HG03159 (cell line): ENCODE measurements around the gene RHOU.
"Not testable (repeated sequence)": the region's sequence is repeated elsewhere in the genome, so short reads cannot be mapped to it uniquely, and the experiment has no call there.

Experiments used
- ATAC-seq: cut with Tn5 transposase; IDR thresholded peaks from one replicate; pipeline ENCODE4 v1.9.1; 2021; ENCODE audit warnings: mild to moderate bottlenecking, moderate library complexity; ENCODE audit not compliant: unreplicated experiment

The RHOU gene

GRCh38 chr1:228734881-228735801 is at the start of gene RHOU:
RHOU (plus strand) TSS chr1:228735479; CDS start chr1:228735743, 264 bp downstream.
- ATAC-seq: peak; percentile 66

- ATAC-seq: no peak
These were observed 47.7 kb upstream of the RHOU start for GRCh38 chr1:228687587-228687986.

GRCh38 chr1:228689255-228689654 is 46.0 kb upstream of the RHOU start:
- no peak for ATAC-seq

GRCh38 chr1:228691211-228691610 is 44.1 kb upstream of the RHOU start:
- no peak for ATAC-seq

GRCh38 chr1:228691926-228692325 is 43.4 kb upstream of the RHOU start:
- ATAC-seq: no peak

GRCh38 chr1:228694447-228694846 is 40.8 kb upstream of the RHOU start:
- ATAC-seq: not testable (repeated sequence)

GRCh38 chr1:228695015-228695955 is 40.0 kb upstream of the RHOU start:
- no peak for ATAC-seq

- ATAC-seq: no peak
These were observed 37.9 kb upstream of the RHOU start for GRCh38 chr1:228697207-228698016.

- ATAC-seq: no peak
These were observed 37.3 kb upstream of the RHOU start for GRCh38 chr1:228698017-228698329.

- ATAC-seq: no peak
These were observed 32.8 kb upstream of the RHOU start for GRCh38 chr1:228702433-228702832.

GRCh38 chr1:228706305-228706704 is 29.0 kb upstream of the RHOU start:
- ATAC-seq: no peak

- ATAC-seq: no peak
These were observed 18.2 kb upstream of the RHOU start for GRCh38 chr1:228717081-228717480.

GRCh38 chr1:228721407-228721806 is 13.9 kb upstream of the RHOU start:
- ATAC-seq: no peak

GRCh38 chr1:228723287-228723686 is 12.0 kb upstream of the RHOU start:
- no peak for ATAC-seq

- no peak for ATAC-seq
These were observed 11.4 kb upstream of the RHOU start for GRCh38 chr1:228723921-228724320.

GRCh38 chr1:228725178-228725577 is 10.1 kb upstream of the RHOU start:
- no peak for ATAC-seq

- no peak for ATAC-seq
These were observed 7.6 kb upstream of the RHOU start for GRCh38 chr1:228727681-228728171.

- no peak for ATAC-seq
These were observed 2.9 kb upstream of the RHOU start for GRCh38 chr1:228732426-228732825.

GRCh38 chr1:228733576-228733975 is 1.7 kb upstream of the RHOU start:
- ATAC-seq: no peak

- no peak for ATAC-seq
These were observed 750 bp downstream of the RHOU start for GRCh38 chr1:228735871-228736586.
